Mesothelial cell of epicardium (in vitro differentiated cells): ENCODE results near the gene WASHC1. TPM values are rescaled to one million over a fixed set of nuclear protein-coding genes. Genes with fewer than 3 reads are reported as not detected.
"Not testable (repeated sequence)": the region's sequence is repeated elsewhere in the genome, so short reads cannot be mapped to it uniquely, and the experiment has no call there.

Experiments used
- DNase-seq, 2 experiments: peaks; one replicate each; pipeline ENCODE4 v3.0.0; 2021; ENCODE audit warnings: low spot score in 2 of 2; ENCODE audit not compliant: unreplicated experiment in 2 of 2
- H3K27ac Mint-ChIP-seq: 2 replicates; pipeline ENCODE4 v1.8.0; 2021; ENCODE audit warnings: mixed read lengths
- H3K27me3 Mint-ChIP-seq: 2 replicates; pipeline ENCODE4 v1.8.0; 2021; ENCODE audit warnings: low read depth, mixed read lengths
- H3K36me3 Mint-ChIP-seq: 2 replicates; pipeline ENCODE4 v1.8.0; 2021; ENCODE audit warnings: mixed read lengths
- H3K4me1 Mint-ChIP-seq: 2 replicates; pipeline ENCODE4 v1.8.0; 2021; ENCODE audit warnings: mixed read lengths
- H3K4me3 Mint-ChIP-seq: 2 replicates; pipeline ENCODE4 v1.8.0; 2021; ENCODE audit warnings: mild to moderate bottlenecking, moderate library complexity, mixed read lengths
- H3K9me3 Mint-ChIP-seq: 2 replicates; pipeline ENCODE4 v1.8.0; 2021; ENCODE audit warnings: mixed read lengths
- CTCF ChIP-seq: fragments of 200-600 bp; sonication (generic); IDR thresholded peaks from one replicate; pipeline ENCODE4 v1.5.0; 2021; ENCODE audit warnings: antibody characterized with exemption; ENCODE audit not compliant: unreplicated experiment
- total RNA-seq: library from RNA; stranded (reverse); gene quantifications from 3 replicates; pipeline ENCODE4 v1.2.1, GENCODE V29; 2021

The WASHC1 gene
- total RNA-seq, 1 donor from 2014 or later = 26.4 TPM

DNA sequence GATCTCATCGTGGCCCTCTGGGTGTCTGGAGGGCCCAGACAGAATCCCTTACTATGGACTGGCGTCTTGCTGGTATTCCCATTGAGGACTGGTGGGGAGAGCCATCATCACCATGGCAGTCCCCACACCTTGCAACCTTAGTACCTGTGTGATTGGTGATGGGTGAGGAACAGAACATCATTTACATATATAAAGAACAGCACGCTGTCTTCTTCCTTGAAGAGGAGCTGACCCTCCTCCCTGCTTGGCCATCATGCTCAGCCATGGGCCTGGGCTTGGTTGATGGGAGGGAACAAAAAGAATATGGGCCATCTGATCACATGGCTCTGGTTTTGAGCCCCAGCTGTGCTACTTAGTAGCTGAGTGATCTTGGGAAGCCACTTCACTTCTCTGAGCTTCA, 13.9 kb upstream of the WASHC1 start:
- DNase-seq, H3K4me3 Mint-ChIP-seq, H3K27ac Mint-ChIP-seq, H3K36me3 Mint-ChIP-seq, H3K9me3 Mint-ChIP-seq, H3K4me1 Mint-ChIP-seq: not testable (repeated sequence)
- H3K27me3 Mint-ChIP-seq = peaks cover 24% of the 10 kb centered on the region

- not testable (repeated sequence) for H3K4me3 Mint-ChIP-seq, H3K4me1 Mint-ChIP-seq, H3K9me3 Mint-ChIP-seq, H3K27ac Mint-ChIP-seq, DNase-seq, H3K36me3 Mint-ChIP-seq
- peaks cover 24% of the 10 kb centered on the region for H3K27me3 Mint-ChIP-seq
These were observed 12.6 kb upstream of the WASHC1 start for GRCh38 chr9:41819-42218.

GRCh38 chr9:41261-41676, 12.0 kb upstream of the WASHC1 start:
- H3K9me3 Mint-ChIP-seq, H3K27ac Mint-ChIP-seq, H3K4me3 Mint-ChIP-seq, DNase-seq, H3K4me1 Mint-ChIP-seq, H3K36me3 Mint-ChIP-seq: not testable (repeated sequence)
- H3K27me3 Mint-ChIP-seq = peaks cover 24% of the 10 kb centered on the region

GRCh38 chr9:32308-32707, 3.1 kb upstream of the WASHC1 start:
- H3K36me3 Mint-ChIP-seq, DNase-seq, H3K27ac Mint-ChIP-seq, H3K4me3 Mint-ChIP-seq, H3K9me3 Mint-ChIP-seq, H3K27me3 Mint-ChIP-seq, H3K4me1 Mint-ChIP-seq: not testable (repeated sequence)

DNA sequence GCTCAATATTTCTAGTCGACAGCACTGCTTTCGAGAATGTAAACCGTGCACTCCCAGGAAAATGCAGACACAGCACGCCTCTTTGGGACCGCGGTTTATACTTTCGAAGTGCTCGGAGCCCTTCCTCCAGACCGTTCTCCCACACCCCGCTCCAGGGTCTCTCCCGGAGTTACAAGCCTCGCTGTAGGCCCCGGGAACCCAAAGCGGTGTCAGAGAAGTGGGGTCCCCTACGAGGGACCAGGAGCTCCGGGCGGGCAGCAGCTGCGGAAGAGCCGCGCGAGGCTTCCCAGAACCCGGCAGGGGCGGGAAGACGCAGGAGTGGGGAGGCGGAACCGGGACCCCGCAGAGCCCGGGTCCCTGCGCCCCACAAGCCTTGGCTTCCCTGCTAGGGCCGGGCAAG, 481 bp downstream of the WASHC1 start:
- H3K36me3 Mint-ChIP-seq, H3K4me3 Mint-ChIP-seq, H3K4me1 Mint-ChIP-seq, DNase-seq, H3K27me3 Mint-ChIP-seq, H3K9me3 Mint-ChIP-seq, H3K27ac Mint-ChIP-seq: not testable (repeated sequence)

GRCh38 chr9:21621-22020, 7.6 kb downstream of the WASHC1 start:
- H3K27ac Mint-ChIP-seq, H3K36me3 Mint-ChIP-seq, DNase-seq, H3K9me3 Mint-ChIP-seq, H3K4me3 Mint-ChIP-seq, H3K27me3 Mint-ChIP-seq, H3K4me1 Mint-ChIP-seq: not testable (repeated sequence)

DNA sequence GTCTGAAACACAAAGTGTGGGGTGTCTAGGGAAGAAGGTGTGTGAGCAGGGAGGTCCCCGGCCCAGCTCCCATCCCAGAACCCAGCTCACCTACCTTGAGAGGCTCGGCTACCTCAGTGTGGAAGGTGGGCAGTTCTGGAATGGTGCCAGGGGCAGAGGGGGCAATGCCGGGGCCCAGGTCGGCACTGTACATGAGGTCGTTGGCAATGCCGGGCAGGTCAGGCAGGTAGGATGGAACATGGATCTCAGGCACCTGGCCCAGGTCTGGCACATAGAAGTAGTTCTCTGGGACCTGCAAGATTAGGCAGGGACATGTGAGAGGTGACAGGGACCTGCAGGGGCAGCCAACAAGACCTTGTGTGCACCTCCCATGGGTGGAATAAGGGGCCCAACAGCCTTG, 12.4 kb downstream of the WASHC1 start:
- H3K27me3 Mint-ChIP-seq, DNase-seq, H3K9me3 Mint-ChIP-seq, H3K36me3 Mint-ChIP-seq, H3K27ac Mint-ChIP-seq, H3K4me1 Mint-ChIP-seq, H3K4me3 Mint-ChIP-seq: not testable (repeated sequence)

GRCh38 chr9:14129-14809, 15.0 kb downstream of the WASHC1 start:
- H3K36me3 Mint-ChIP-seq, H3K27ac Mint-ChIP-seq, H3K4me3 Mint-ChIP-seq, H3K4me1 Mint-ChIP-seq, DNase-seq, H3K9me3 Mint-ChIP-seq, H3K27me3 Mint-ChIP-seq: not testable (repeated sequence)

- H3K36me3 Mint-ChIP-seq, H3K9me3 Mint-ChIP-seq, H3K27me3 Mint-ChIP-seq, H3K27ac Mint-ChIP-seq, H3K4me3 Mint-ChIP-seq, H3K4me1 Mint-ChIP-seq: not testable (repeated sequence)
- peak in 1 of 2 experiments; percentile 51 for DNase-seq
- peak; percentile 62 for TF ChIP-seq CTCF
These were observed 18.1 kb downstream of the WASHC1 start for GRCh38 chr9:11206-11605.

DNA sequence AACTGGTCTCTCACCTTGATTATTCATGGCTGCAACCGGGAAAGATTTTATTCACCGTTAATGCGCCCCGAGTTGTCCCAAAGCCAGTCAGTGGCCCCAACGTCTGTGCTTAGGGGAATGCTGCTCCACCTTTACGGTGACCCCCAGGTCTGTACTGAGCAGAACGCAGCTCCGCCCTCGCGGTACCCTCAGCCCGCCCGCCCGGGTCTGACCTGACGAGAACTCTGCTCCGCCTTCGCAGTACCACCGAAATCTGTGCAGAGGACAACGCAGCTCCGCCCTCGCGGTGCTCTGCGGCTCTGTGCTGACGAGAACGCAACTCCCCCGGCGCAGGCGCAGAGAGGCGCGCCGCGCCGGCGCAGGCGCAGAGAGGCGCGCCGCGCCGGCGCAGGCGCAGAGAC, 18.6 kb downstream of the WASHC1 start:
- not testable (repeated sequence) for H3K4me3 Mint-ChIP-seq, DNase-seq, H3K9me3 Mint-ChIP-seq, H3K4me1 Mint-ChIP-seq, H3K27ac Mint-ChIP-seq, H3K27me3 Mint-ChIP-seq, H3K36me3 Mint-ChIP-seq

DNA sequence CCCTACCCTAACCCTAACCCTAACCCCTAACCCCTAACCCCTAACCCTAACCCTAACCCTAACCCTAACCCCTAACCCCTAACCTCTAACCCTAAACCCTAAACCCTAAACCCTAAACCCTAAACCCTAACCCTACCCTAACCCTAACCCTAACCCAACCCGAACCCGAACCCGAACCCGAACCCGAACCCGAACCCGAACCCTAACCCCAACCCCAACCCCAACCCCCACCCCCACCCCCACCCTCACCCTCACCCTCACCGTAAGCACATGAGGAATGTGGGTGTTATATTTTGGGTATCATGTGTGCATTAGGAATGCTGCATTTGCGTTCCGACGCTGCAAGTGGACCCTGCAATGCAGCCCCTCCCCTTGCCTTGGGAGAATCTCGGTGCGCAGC, 19.0 kb downstream of the WASHC1 start:
- not testable (repeated sequence) for DNase-seq, H3K36me3 Mint-ChIP-seq, H3K4me1 Mint-ChIP-seq, H3K4me3 Mint-ChIP-seq, H3K27me3 Mint-ChIP-seq, H3K27ac Mint-ChIP-seq, H3K9me3 Mint-ChIP-seq
